Loucy (cell line): ENCODE measurements around the gene FBXO42.

Experiments
- H2AFZ ChIP-seq: fragments of 200-600 bp; sonication (generic); 2 replicates; pipeline ENCODE4 v1.6.0; 2016; ENCODE audit warnings: antibody characterized with exemption, mild to moderate bottlenecking, low read length, moderate library complexity
- H3F3A ChIP-seq: fragments of 200-600 bp; 2 replicates; pipeline ENCODE4 v1.6.0; 2016; ENCODE audit warnings: antibody characterized with exemption, low read depth, mild to moderate bottlenecking
- H3K27me3 ChIP-seq: fragments of 200-600 bp; sonication (generic); 2 replicates; pipeline ENCODE4 v1.6.1; 2014; ENCODE audit warnings: low read length, mild to moderate bottlenecking; ENCODE audit not compliant: insufficient read depth, poor library complexity, severe bottlenecking
- H3K36me3 ChIP-seq: fragments of 200-600 bp; sonication (generic); 2 replicates; pipeline ENCODE4 v1.6.1; 2016; ENCODE audit warnings: low read length; ENCODE audit not compliant: insufficient read depth
- H3K4me1 ChIP-seq: fragments of 200-600 bp; sonication (generic); 2 replicates; pipeline ENCODE4 v1.5.1; 2014; ENCODE audit warnings: low read length, mild to moderate bottlenecking; ENCODE audit not compliant: insufficient read depth, poor library complexity, severe bottlenecking
- H3K4me2 ChIP-seq: fragments of 200-600 bp; sonication (generic); 2 replicates; pipeline ENCODE4 v1.6.0; 2014; ENCODE audit warnings: antibody characterized with exemption, low read length, low read depth, mild to moderate bottlenecking; ENCODE audit not compliant: poor library complexity, severe bottlenecking
- H3K4me3 ChIP-seq: fragments of 200-600 bp; sonication (generic); 2 replicates; pipeline ENCODE4 v1.5.1; 2014; ENCODE audit warnings: low read length, mild to moderate bottlenecking, mixed read lengths; ENCODE audit not compliant: poor library complexity, severe bottlenecking
- H3K79me2 ChIP-seq: fragments of 200-600 bp; sonication (generic); 2 replicates; pipeline ENCODE4 v1.6.1; 2014; ENCODE audit warnings: low read length; ENCODE audit not compliant: insufficient read depth
- H3K9ac ChIP-seq: fragments of 200-600 bp; sonication (generic); 2 replicates; pipeline ENCODE4 v1.6.0; 2014; ENCODE audit warnings: mild to moderate bottlenecking, low read depth, low read length, moderate library complexity; ENCODE audit not compliant: poor library complexity, severe bottlenecking
- H3K9me2 ChIP-seq: fragments of 200-600 bp; sonication (generic); replicated peaks from 2 replicates; pipeline ENCODE4 v1.6.1; 2016; ENCODE audit warnings: low read depth, low read length, mixed read lengths
- H3K9me3 ChIP-seq: fragments of 200-600 bp; sonication (generic); 2 replicates; pipeline ENCODE4 v1.6.1; 2014; ENCODE audit warnings: mild to moderate bottlenecking, antibody characterized with exemption, low read length, low read depth; ENCODE audit not compliant: insufficient read depth
- H4K20me1 ChIP-seq: fragments of 200-600 bp; sonication (generic); 2 replicates; pipeline ENCODE4 v1.6.0; 2014; ENCODE audit warnings: antibody characterized with exemption, low read length, mild to moderate bottlenecking; ENCODE audit not compliant: insufficient read depth, poor library complexity, severe bottlenecking
- EZH2phosphoT487 ChIP-seq: fragments of 200-600 bp; IDR thresholded peaks from 2 replicates; pipeline ENCODE4 v1.6.1; 2018; ENCODE audit warnings: antibody characterized with exemption, mild to moderate bottlenecking, moderate library complexity, borderline replicate concordance
- TF ChIP-seq, protein P1 (sequence below): fragments of 200-600 bp; sonication (generic); conservative IDR thresholded peaks from 2 replicates; pipeline ENCODE4 v1.5.1; 2014; ENCODE audit warnings: mild to moderate bottlenecking, antibody characterized with exemption, low read length

The FBXO42 gene

DNA sequence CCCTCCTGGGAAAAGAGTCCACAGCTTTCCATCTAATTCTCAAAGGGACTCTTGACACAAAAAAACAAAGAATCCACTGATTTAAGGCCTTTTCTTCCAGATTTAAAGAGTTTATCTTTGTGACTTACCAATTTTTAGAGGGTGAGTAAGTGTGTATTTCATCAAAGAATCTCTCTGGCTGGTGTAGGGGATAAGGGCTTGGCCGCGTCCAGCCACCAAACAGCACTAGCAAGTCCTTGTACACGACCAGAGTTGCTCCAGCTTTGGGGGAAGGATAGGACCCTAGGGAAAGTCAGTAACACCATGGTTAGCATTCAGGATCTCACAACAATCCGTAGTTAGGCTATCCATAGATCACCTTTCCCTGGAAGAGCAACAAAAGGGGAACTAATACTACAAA, 95.8 kb downstream of the FBXO42 start:
- Histone ChIP-seq H3K9me3 (no peaks in the 10 kb centered on the region), H3K27me3 (no peaks in the 10 kb centered on the region), H3K36me3 (peaks cover 61% of the 10 kb centered on the region; the same call in 1 of the 2 replicates), H3F3A (no peaks in the 10 kb centered on the region), H3K4me3 (no peak overlapping the region), H2AFZ (no peak overlapping the region), H3K9ac (no peak overlapping the region), H3K79me2 (peaks cover 9% of the 10 kb centered on the region; the same call in 1 of the 2 replicates), H3K4me1 (no peaks in the 10 kb centered on the region), H4K20me1 (peaks cover 3% of the 10 kb centered on the region), H3K4me2 (no peak overlapping the region), H3K9me2 (no peaks in the 10 kb centered on the region)
- TF ChIP-seq, protein P1, sequence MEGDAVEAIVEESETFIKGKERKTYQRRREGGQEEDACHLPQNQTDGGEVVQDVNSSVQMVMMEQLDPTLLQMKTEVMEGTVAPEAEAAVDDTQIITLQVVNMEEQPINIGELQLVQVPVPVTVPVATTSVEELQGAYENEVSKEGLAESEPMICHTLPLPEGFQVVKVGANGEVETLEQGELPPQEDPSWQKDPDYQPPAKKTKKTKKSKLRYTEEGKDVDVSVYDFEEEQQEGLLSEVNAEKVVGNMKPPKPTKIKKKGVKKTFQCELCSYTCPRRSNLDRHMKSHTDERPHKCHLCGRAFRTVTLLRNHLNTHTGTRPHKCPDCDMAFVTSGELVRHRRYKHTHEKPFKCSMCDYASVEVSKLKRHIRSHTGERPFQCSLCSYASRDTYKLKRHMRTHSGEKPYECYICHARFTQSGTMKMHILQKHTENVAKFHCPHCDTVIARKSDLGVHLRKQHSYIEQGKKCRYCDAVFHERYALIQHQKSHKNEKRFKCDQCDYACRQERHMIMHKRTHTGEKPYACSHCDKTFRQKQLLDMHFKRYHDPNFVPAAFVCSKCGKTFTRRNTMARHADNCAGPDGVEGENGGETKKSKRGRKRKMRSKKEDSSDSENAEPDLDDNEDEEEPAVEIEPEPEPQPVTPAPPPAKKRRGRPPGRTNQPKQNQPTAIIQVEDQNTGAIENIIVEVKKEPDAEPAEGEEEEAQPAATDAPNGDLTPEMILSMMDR: no peak
- TF ChIP-seq EZH2phosphoT487: no peak

DNA sequence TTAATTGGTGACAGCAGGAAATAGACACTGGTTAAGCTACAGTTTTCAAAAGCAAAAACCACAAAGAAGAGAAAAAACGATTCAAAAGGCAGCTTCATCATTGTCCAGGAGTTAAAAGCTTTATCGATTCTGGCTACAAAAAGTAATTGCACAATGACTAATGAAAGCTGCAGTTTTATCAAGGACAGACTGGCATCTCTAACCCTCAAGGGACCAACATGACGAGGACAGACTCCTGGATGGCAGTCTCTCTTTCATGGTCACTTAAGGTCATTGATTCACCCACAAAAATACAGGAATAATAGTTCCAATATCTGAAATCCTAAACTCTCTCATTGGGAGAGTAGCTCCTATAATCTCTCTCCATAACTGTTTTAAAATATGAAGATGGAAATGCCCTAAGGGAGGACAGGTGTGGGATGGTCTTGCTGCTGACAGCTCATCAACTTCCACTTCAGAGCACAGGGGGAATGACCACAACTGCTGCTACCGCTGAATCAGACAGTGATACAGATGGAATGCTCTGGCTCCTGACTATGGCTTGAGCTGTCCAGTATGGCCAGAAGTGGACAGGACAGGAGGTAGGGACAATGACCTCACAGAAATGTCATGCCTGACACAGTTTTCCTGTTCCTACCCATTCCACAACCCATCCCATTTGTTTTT, 97.9 kb downstream of the FBXO42 start:
- no peaks in the 10 kb centered on the region for H3K27me3 ChIP-seq
- H3K4me3 ChIP-seq: no peak overlapping the region
- no peak overlapping the region for H3K4me2 ChIP-seq
- peaks cover 6% of the 10 kb centered on the region; the same call in 1 of the 2 replicates for H3F3A ChIP-seq
- no peak overlapping the region for H3K9ac ChIP-seq
- TF ChIP-seq, protein P1: no peak
- H3K9me3 ChIP-seq: no peaks in the 10 kb centered on the region
- H3K36me3 ChIP-seq: peaks cover 80% of the 10 kb centered on the region; the same call in 1 of the 2 replicates
- H3K4me1 ChIP-seq: peaks cover 11% of the 10 kb centered on the region
- no peak overlapping the region for H2AFZ ChIP-seq
- H3K79me2 ChIP-seq: no peaks in the 10 kb centered on the region
- H4K20me1 ChIP-seq: peaks cover 10% of the 10 kb centered on the region
- no peaks in the 10 kb centered on the region for H3K9me2 ChIP-seq

DNA sequence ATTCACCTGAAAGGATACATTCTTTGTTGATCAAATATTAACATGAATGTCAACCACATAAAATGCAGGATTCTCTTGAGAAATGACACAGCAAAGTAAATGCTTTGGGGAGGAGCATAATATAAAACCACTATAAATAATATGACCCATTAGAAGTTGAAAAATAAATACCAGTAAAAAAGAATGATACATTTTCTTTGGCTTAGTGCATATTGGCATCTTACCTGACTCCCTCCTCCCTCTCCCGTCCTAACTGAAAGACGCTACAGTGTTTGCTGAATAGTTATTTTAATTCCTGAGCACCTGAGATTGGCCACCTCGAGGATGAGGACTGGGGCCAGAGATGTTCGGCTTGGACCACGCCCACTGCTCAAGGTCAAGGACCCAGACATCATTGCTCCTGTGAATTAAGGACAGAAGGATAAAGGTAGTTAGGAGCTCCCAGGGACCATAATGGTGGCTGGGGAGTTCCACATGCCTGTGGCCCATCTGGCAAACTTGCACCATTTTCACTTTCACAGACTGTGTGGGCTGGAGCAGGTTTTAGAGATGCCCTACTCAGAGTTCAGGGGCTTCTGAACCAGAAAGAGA, 98.9 kb downstream of the FBXO42 start:
- peaks cover 7% of the 10 kb centered on the region for H4K20me1 ChIP-seq
- H3K4me3 ChIP-seq: no peak overlapping the region
- peaks cover 75% of the 10 kb centered on the region; the same call in 1 of the 2 replicates for H3K36me3 ChIP-seq
- H3K27me3 ChIP-seq: no peaks in the 10 kb centered on the region
- TF ChIP-seq EZH2phosphoT487: no peak
- TF ChIP-seq, protein P1: no peak
- no peak overlapping the region for H3K9ac ChIP-seq
- no peaks in the 10 kb centered on the region for H3K9me2 ChIP-seq
- peaks cover 11% of the 10 kb centered on the region for H3F3A ChIP-seq
- peaks cover 19% of the 10 kb centered on the region for H3K4me1 ChIP-seq
- H3K79me2 ChIP-seq: no peaks in the 10 kb centered on the region
- H3K4me2 ChIP-seq: no peak overlapping the region
- H3K9me3 ChIP-seq: no peaks in the 10 kb centered on the region
- no peak overlapping the region for H2AFZ ChIP-seq
